Lung (tissue), 16 donors: ENCODE data around the gene PHF21B. TPM values are rescaled to one million over a fixed set of nuclear protein-coding genes. Genes with fewer than 3 reads are reported as not detected.

Experiments used
- ATAC-seq: fragments of 200-7000 bp; cut with Tn5 transposase; one replicate; pipeline ENCODE4 v1.9.1; 2020; ENCODE audit warnings: moderate number of reproducible peaks; ENCODE audit not compliant: insufficient read depth, low FRiP score
- DNase-seq, 3 donors: peaks; one replicate each; pipeline ENCODE4 v3.0.0-alpha.2; 2013 to 2017
- H3K27ac ChIP-seq, 2 donors: one replicate each; pipeline ENCODE4 v1.5.1; 2013; ENCODE audit warnings: mild to moderate bottlenecking in 2 of 2, moderate library complexity in 2 of 2, control low read depth in 1 of 2, inconsistent platforms in 1 of 2, low read depth in 1 of 2, low read length in 1 of 2
- H3K27me3 ChIP-seq, 3 donors: one replicate each; pipeline ENCODE4 v1.5.1; 2013; ENCODE audit warnings: low read length in 2 of 3; ENCODE audit not compliant: control insufficient read depth in 3 of 3, insufficient read depth in 3 of 3
- H3K36me3 ChIP-seq, 4 donors: one replicate each; pipeline ENCODE4 v1.5.1; 2013; ENCODE audit warnings: low read length in 4 of 4, mild to moderate bottlenecking in 1 of 4, moderate library complexity in 1 of 4; ENCODE audit not compliant: control insufficient read depth in 4 of 4, insufficient read depth in 4 of 4
- H3K4me1 ChIP-seq, 5 donors: one replicate each; pipeline ENCODE4 v1.5.1; 2013; ENCODE audit warnings: low read length in 5 of 5, mild to moderate bottlenecking in 2 of 5, moderate library complexity in 1 of 5; ENCODE audit not compliant: control insufficient read depth in 5 of 5, insufficient read depth in 5 of 5
- H3K4me3 ChIP-seq: one replicate; pipeline ENCODE4 v1.5.1; 2013; ENCODE audit warnings: mild to moderate bottlenecking, control low read depth, moderate library complexity
- H3K9ac ChIP-seq, 2 donors: one replicate each; pipeline ENCODE4 v1.5.1; 2013; ENCODE audit warnings: low read length in 2 of 2, control low read depth in 1 of 2; ENCODE audit not compliant: insufficient read depth in 1 of 2
- H3K9me3 ChIP-seq, 4 donors: one replicate each; pipeline ENCODE4 v1.5.1; 2013; ENCODE audit warnings: low read length in 3 of 4, mild to moderate bottlenecking in 1 of 4, moderate library complexity in 1 of 4; ENCODE audit not compliant: control insufficient read depth in 4 of 4, insufficient read depth in 3 of 4
- CTCF ChIP-seq: IDR thresholded peaks from 2 replicates; pipeline ENCODE4 v1.5.1; 2012; ENCODE audit warnings: mild to moderate bottlenecking; ENCODE audit errors: control extremely low read depth, extremely low read depth
- WGBS, 2 donors: extraction: QIAGEN DNeasy Blood & Tissue Kit; methylation state at CpG; one replicate each; pipeline ENCODE4 v1.1.7; 2013; 5-methylcytosine and 5-hydroxymethylcytosine counted together
- long read RNA-seq, 5 donors: transcript quantifications; one replicate each; lab custom pipeline, GENCODE V29; 2026
- polyA plus RNA-seq, 2 donors: library from polyadenylated mRNA; stranded (reverse); fragments of 200-250 nt; gene quantifications; one replicate each; pipeline ENCODE4 v1.2.1, GENCODE V29; 2013
- total RNA-seq, 2 donors: library from RNA; depleted of rRNA in 1 of 2; stranded (reverse); fragments of >200 nt in 1 of 2; gene quantifications; one replicate each; pipeline ENCODE4 v1.2.1, GENCODE V29; 2014 to 2021
- donor health status: control.
- donor health status: control.
- donor health status: Bipolar disorder and iron deficiency.
- donor health status: healthy.
- donor health status: DM: yes; HTN: yes; CAD: no.

The PHF21B gene
- under 1 TPM; 0.43 TPM for total RNA-seq
- under 1 TPM; 0.03 to 0.10 TPM for polyA plus RNA-seq
- long read RNA-seq, donor 1: 0 reads
- long read RNA-seq, donor 2: 0 reads
- long read RNA-seq, donor 3: 0 reads
- long read RNA-seq, donor 4: 0 reads
- long read RNA-seq, donor 5: 0 reads

DNA sequence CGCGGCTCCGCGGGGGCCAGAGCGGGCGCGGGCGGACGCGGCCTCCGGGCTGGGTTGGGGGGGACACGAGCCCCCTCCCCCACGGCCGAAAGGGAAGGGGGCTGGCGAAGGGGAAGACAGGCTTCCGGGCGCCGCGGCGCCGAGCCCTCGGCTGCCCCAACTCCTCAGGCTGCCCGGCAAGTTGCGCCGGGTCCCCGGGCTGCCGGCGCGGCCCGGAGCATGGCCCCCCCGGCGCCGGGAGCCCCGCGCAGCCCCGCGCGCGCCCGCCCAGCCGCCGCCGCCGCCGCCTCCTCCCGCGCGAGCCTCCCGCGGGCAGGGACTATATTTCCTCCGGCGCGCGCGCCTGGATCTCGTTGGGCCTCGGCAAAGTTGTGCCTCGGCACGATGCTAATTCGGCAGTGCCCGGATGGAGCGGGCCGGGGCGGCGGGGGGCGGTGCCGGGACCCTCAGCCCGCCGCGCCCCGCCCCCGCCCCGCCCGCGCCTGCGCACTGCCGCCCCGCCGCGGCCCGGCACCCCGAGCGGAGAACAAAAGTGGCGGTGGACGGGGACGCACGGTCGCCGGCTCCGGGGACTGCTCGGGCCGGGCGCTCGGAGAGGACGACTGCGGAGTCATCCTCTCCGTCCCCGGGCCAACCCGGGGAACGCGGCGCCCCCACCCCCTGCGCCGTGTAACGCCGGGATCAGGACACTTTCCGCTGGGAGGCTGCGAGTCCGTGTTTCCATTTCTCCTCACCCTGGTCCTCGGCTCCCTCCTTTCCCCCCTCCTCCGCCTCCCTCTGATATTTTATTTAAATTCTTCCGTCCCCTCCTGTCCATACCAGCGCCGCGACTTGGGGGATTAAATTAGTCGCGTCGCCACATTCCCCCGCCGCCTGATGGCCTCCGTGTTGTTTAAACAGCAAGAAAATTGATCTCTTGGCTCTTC is at the start of gene PHF21B:
PHF21B (minus strand) TSS at position 400 of the 926 bp plus-strand sequence. CDS start 456 bp downstream, outside the sequence.
- Histone ChIP-seq H3K9me3 (peaks cover 0 to 1% (median 0%) of the 10 kb centered on the region in 4 donors), H3K27ac (no peak within 1 kb of the TSS), H3K9ac (peak within 1 kb of the TSS in 1 of 2 donors; percentile 67), H3K4me1 (peaks cover 0 to 30% (median 17%) of the 10 kb centered on the region in 5 donors), H3K36me3 (no peaks in the 10 kb centered on the region), H3K4me3 (no peak within 1 kb of the TSS), H3K27me3 (peaks cover 13 to 25% (median 19%) of the 10 kb centered on the region in 3 donors)
- DNase-seq (peak; percentile 81 to 86 (median 86)), ATAC-seq (no peak)
- 1 to 2% methylated on average over 45 to 121 of the region's 121 CpGs for WGBS, 2 donors
- TF ChIP-seq CTCF: no peak

GRCh38 chr22:45059296-45059695 is 49.5 kb upstream of the PHF21B start:
- TF ChIP-seq CTCF: no peak
- Histone ChIP-seq H3K36me3 (no peaks in the 10 kb centered on the region), H3K4me1 (no peaks in the 10 kb centered on the region), H3K27me3 (no peaks in the 10 kb centered on the region), H3K9ac (no peak overlapping the region), H3K9me3 (peaks cover 0 to 2% (median 0%) of the 10 kb centered on the region in 4 donors), H3K27ac (no peak overlapping the region), H3K4me3 (no peak overlapping the region)
- 90 to 97% methylated on average over 5 of the region's 5 CpGs for WGBS, 2 donors
- ATAC-seq (no peak), DNase-seq (no peak)

DNA sequence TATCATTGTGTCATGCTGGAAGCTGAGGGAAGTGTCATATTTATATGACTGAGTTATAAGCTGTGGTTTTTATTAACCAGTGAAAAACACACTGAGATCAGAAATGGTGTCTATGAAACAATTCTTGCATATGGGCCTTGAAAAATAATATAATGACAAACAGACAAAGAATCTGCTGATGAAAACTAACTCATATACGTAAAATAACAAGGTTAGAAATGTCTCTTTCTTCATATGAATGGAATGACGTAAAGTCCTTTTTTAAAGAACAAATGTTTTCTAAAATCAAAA is 48.8 kb upstream of the PHF21B start:
- Histone ChIP-seq H3K36me3 (no peaks in the 10 kb centered on the region), H3K4me1 (no peaks in the 10 kb centered on the region), H3K4me3 (no peak overlapping the region), H3K27me3 (no peaks in the 10 kb centered on the region), H3K27ac (no peak overlapping the region), H3K9me3 (peaks cover 0 to 2% (median 0%) of the 10 kb centered on the region in 4 donors), H3K9ac (no peak overlapping the region)
- ATAC-seq (no peak), DNase-seq (no peak)
- no peak for TF ChIP-seq CTCF
- WGBS, 2 donors: 87 to 89% methylated on average over 2 of the region's 2 CpGs
